ENCODE measurements around the gene RACGAP1.

The RACGAP1 gene

GRCh38 chr12:49967042-49967776 lies 58.1 kb downstream of the RACGAP1 start:
- peak; percentile 62 for DNase-seq

GRCh38 chr12:49966511-49967041 lies 58.7 kb downstream of the RACGAP1 start:
- no peak for DNase-seq

GRCh38 chr12:49965836-49966235 lies 59.5 kb downstream of the RACGAP1 start:
- no peak for DNase-seq

GRCh38 chr12:49964849-49965624 lies 60.3 kb downstream of the RACGAP1 start:
- DNase-seq = no peak

GRCh38 chr12:49963976-49964815 lies 61.1 kb downstream of the RACGAP1 start:
- DNase-seq = no peak

GRCh38 chr12:49962861-49963765 lies 62.2 kb downstream of the RACGAP1 start:
- no peak for DNase-seq

- DNase-seq = no peak
Measured at GRCh38 chr12:49961993-49962764, 63.1 kb downstream of the RACGAP1 start.

- no peak for DNase-seq
Measured at GRCh38 chr12:49961111-49961922, 64.0 kb downstream of the RACGAP1 start, which contains the start of gene AQP5. TSS of gene AQP5 (plus strand) at chr12:49961872. CDS start at chr12:49962018, 146 bp downstream.

GRCh38 chr12:49960474-49961110 lies 64.7 kb downstream of the RACGAP1 start:
- DNase-seq = no peak

GRCh38 chr12:49959685-49960473 lies 65.4 kb downstream of the RACGAP1 start:
- peak; percentile 18 for DNase-seq

GRCh38 chr12:49957570-49957967 lies 67.7 kb downstream of the RACGAP1 start:
- no peak for DNase-seq

- no peak for DNase-seq
Measured at GRCh38 chr12:49956663-49957569, 68.4 kb downstream of the RACGAP1 start.

- DNase-seq = no peak
Measured at GRCh38 chr12:49955899-49956662, 69.2 kb downstream of the RACGAP1 start.

GRCh38 chr12:49954863-49955830 lies 70.1 kb downstream of the RACGAP1 start:
- peak; percentile 10 for DNase-seq
